Urinary bladder (tissue), 4 donors: Measurements from ENCODE around the gene NUBPL. TPM values are rescaled to one million over a fixed set of nuclear protein-coding genes. Genes with fewer than 3 reads are reported as not detected.

ENCODE experiments used
- DNase-seq: peaks from one replicate; pipeline ENCODE4 v3.0.0-alpha.2; 2015; ENCODE audit errors: extremely low spot score
- H3K27ac ChIP-seq: one replicate; pipeline ENCODE4 v1.5.1; 2013; ENCODE audit warnings: low read depth, mild to moderate bottlenecking, moderate library complexity
- H3K36me3 ChIP-seq: one replicate; pipeline ENCODE4 v1.6.1; 2013; ENCODE audit warnings: mild to moderate bottlenecking, moderate library complexity; ENCODE audit not compliant: insufficient read depth
- H3K4me1 ChIP-seq: one replicate; pipeline ENCODE4 v1.6.1; 2013; ENCODE audit warnings: mild to moderate bottlenecking, moderate library complexity; ENCODE audit not compliant: insufficient read depth
- H3K4me3 ChIP-seq: one replicate; pipeline ENCODE4 v1.5.1; 2013; ENCODE audit warnings: low read depth, low read length
- WGBS: extraction: QIAGEN DNeasy Blood & Tissue Kit; methylation state at CpG from one replicate; pipeline ENCODE4 v1.1.7; 2013; 5-methylcytosine and 5-hydroxymethylcytosine counted together
- polyA plus RNA-seq: library from polyadenylated mRNA; stranded (reverse); fragments of 200-250 nt; gene quantifications from one replicate; pipeline ENCODE4 v1.2.3, GENCODE V29; 2013
- total RNA-seq: library from RNA; depleted of rRNA; stranded (reverse); fragments of >200 nt; gene quantifications from one replicate; pipeline ENCODE4 v1.2.3, GENCODE V29; 2014
- donor health status: healthy with polysubstance abuse.
- donor health status: healthy.

NUBPL gene, protein sequence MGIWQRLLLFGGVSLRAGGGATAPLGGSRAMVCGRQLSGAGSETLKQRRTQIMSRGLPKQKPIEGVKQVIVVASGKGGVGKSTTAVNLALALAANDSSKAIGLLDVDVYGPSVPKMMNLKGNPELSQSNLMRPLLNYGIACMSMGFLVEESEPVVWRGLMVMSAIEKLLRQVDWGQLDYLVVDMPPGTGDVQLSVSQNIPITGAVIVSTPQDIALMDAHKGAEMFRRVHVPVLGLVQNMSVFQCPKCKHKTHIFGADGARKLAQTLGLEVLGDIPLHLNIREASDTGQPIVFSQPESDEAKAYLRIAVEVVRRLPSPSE
- 24.6 TPM for total RNA-seq
- polyA plus RNA-seq = 7.2 TPM

DNA sequence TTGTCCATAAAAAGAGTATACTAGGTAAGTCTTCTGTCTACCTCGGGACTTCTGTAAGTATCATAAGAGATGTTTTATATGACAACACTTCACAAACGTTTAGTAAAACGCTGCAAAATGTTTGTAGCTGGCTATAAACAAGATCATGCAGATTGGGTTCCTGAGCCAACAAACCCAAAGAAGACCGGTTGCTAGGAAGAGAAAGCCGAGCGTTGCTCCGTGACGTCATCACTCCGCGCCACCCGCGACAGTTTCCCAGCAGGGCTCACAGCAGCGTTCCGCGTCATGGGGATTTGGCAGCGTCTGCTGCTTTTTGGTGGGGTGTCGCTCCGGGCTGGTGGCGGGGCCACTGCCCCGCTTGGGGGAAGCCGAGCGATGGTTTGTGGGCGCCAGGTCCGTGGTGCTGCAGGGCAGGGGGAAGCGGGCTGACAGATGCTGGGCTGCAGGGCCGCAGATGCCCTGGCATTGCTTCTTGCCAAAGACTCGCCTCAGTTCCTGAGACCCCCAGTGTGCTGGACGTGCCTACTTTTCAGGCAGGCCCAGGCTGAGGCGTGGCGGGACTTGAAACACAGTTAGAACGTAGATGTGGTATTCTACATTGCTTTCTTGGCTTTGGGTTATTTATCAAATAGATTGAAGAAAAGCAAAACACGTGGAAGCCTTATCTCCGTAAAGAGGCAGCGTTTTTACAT lies at the start of gene NUBPL:
NUBPL (plus strand) TSS at position 250 of the 692 bp plus-strand sequence; CDS start at position 286, 36 bp downstream.
- peak; percentile 92 for DNase-seq
- WGBS = under 1% methylated on average over 34 of the region's 34 CpGs
- H3K36me3 ChIP-seq = no peaks in the 10 kb centered on the region
- no peaks in the 10 kb centered on the region for H3K4me1 ChIP-seq
- H3K27ac ChIP-seq = peak within 1 kb of the TSS; percentile 83
- peak within 1 kb of the TSS; percentile 62 for H3K4me3 ChIP-seq

DNA sequence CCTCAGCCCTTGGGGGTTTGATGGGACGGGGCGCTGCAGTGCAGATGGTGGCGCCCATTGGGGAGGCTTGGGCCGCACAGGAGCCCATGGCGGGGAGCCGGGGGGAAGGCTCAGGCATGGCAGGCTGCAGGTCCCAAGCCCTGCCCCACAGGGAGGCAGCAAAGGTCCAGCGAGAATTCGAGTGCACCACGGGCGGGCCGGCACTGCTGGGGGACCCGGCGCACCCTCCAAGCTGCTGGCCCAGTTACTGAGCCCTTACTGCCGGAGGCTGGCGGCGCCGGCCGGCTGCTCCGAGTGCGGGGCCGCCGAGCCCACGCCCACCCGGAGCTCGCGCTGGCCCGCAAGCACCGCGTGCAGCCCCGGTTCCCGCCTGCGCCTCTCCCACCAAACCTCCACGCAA lies 34.1 kb upstream of the NUBPL start:
- H3K4me3 ChIP-seq = no peak overlapping the region
- no peak for DNase-seq
- no peak overlapping the region for H3K27ac ChIP-seq
- no peaks in the 10 kb centered on the region for H3K4me1 ChIP-seq
- H3K36me3 ChIP-seq = no peaks in the 10 kb centered on the region
- WGBS = 96% methylated on average over 33 of the region's 33 CpGs

DNA sequence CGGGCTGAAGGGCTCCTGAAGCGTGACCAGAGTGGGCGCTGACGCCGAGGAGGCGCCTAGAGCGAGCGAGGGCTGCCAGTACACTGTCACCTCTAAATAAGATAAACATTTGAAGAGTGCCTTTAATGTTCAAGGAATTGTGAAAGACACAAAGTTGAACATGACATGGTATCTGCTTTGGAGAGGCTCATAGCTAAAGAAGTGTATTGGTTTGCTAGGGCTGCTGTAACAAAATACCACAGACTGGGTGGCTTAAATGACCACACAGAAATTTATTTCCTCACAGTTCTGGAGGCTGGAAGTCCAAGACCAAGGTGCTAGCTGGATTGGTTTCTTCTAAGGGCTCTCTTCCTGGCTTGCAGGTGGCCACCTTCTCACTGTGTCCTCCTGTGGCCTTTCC lies 33.7 kb upstream of the NUBPL start:
- 85% methylated on average over 8 of the region's 8 CpGs for whole genome bisulfite sequencing
- Histone ChIP-seq H3K36me3 (no peaks in the 10 kb centered on the region), H3K4me1 (no peaks in the 10 kb centered on the region), H3K27ac (no peak overlapping the region), H3K4me3 (no peak overlapping the region)
- DNase-seq = no peak

GRCh38 chr14:31529053-31529452 lies 32.2 kb upstream of the NUBPL start:
- 17% methylated on average over 1 of the region's 1 CpG for WGBS
- no peak overlapping the region for H3K27ac ChIP-seq
- no peaks in the 10 kb centered on the region for H3K4me1 ChIP-seq
- no peak for DNase-seq
- no peak overlapping the region for H3K4me3 ChIP-seq
- H3K36me3 ChIP-seq = no peaks in the 10 kb centered on the region

DNA sequence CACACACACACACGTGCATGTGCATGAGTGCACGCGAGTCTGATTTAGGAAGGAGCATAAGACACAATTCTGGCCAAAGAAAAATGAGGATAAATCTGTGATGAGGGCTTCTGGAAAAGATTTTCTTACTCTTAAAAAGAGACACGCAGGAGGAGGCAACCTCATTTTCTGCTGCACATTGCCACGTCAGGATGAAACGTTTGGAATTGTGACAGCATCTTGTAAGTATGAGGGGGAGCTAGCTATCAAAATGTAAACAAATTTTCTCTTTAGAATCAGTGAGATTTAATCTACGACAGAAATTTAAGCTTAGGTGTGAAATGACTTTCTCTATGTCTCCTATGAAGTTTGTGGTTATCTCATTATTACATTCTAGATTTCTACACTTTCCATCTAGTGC lies 31.1 kb upstream of the NUBPL start:
- WGBS = 52% methylated on average over 7 of the region's 7 CpGs
- no peak for DNase-seq
- Histone ChIP-seq H3K4me3 (no peak overlapping the region), H3K27ac (no peak overlapping the region), H3K36me3 (no peaks in the 10 kb centered on the region), H3K4me1 (no peaks in the 10 kb centered on the region)

GRCh38 chr14:31536201-31536960 lies 24.8 kb upstream of the NUBPL start:
- no peak for DNase-seq
- Histone ChIP-seq H3K27ac (no peak overlapping the region), H3K36me3 (no peaks in the 10 kb centered on the region), H3K4me3 (no peak overlapping the region), H3K4me1 (no peaks in the 10 kb centered on the region)
- 77% methylated on average over 5 of the region's 5 CpGs for WGBS

GRCh38 chr14:31541702-31542101 lies 19.5 kb upstream of the NUBPL start:
- DNase-seq = no peak
- H3K4me3 ChIP-seq = no peak overlapping the region
- no peak overlapping the region for H3K27ac ChIP-seq
- 78% methylated on average over 1 of the region's 1 CpG for whole genome bisulfite sequencing
- no peaks in the 10 kb centered on the region for H3K36me3 ChIP-seq
- H3K4me1 ChIP-seq = no peaks in the 10 kb centered on the region

GRCh38 chr14:31543969-31544799 lies 17.0 kb upstream of the NUBPL start:
- 61% methylated on average over 5 of the region's 5 CpGs for WGBS
- DNase-seq = no peak
- Histone ChIP-seq H3K27ac (no peak overlapping the region), H3K4me1 (no peaks in the 10 kb centered on the region), H3K36me3 (no peaks in the 10 kb centered on the region), H3K4me3 (no peak overlapping the region)

GRCh38 chr14:31544816-31545215 lies 16.4 kb upstream of the NUBPL start:
- no peak for DNase-seq
- Histone ChIP-seq H3K36me3 (no peaks in the 10 kb centered on the region), H3K4me1 (no peaks in the 10 kb centered on the region), H3K27ac (no peak overlapping the region), H3K4me3 (no peak overlapping the region)
- WGBS = 85% methylated on average over 3 of the region's 3 CpGs

DNA sequence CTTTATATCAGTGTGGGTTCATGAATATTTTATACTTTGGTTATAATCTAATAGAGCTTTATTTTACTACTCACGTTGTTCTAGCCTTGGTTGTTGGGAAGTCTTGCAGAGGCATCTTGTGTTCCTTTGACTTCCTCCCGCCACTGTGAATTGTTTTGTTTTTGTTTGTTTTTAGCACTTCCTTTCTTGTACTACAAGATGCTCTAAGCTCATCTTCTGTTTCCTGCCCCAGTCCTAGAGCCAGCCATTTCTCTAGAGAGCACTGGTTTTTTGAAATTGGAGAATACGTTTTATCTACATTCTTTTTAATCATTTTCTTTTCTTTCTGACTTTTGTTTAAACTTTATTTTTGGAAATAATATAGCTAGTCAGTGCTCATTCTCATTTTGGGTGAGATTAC lies 15.9 kb upstream of the NUBPL start:
- Histone ChIP-seq H3K36me3 (no peaks in the 10 kb centered on the region), H3K27ac (no peak overlapping the region), H3K4me1 (no peaks in the 10 kb centered on the region), H3K4me3 (no peak overlapping the region)
- WGBS = 27% methylated on average over 3 of the region's 3 CpGs
- DNase-seq = no peak

- Histone ChIP-seq H3K27ac (no peak overlapping the region), H3K4me3 (no peak overlapping the region), H3K4me1 (no peaks in the 10 kb centered on the region), H3K36me3 (no peaks in the 10 kb centered on the region)
- DNase-seq = no peak
- WGBS = 88% methylated on average over 2 of the region's 2 CpGs
Measured at GRCh38 chr14:31549817-31550216, 11.4 kb upstream of the NUBPL start.

GRCh38 chr14:31550589-31550988 lies 10.6 kb upstream of the NUBPL start:
- H3K27ac ChIP-seq = no peak overlapping the region
- H3K4me1 ChIP-seq = no peaks in the 10 kb centered on the region
- no peak overlapping the region for H3K4me3 ChIP-seq
- DNase-seq = no peak
- H3K36me3 ChIP-seq = no peaks in the 10 kb centered on the region
- 84% methylated on average over 2 of the region's 2 CpGs for WGBS

DNA sequence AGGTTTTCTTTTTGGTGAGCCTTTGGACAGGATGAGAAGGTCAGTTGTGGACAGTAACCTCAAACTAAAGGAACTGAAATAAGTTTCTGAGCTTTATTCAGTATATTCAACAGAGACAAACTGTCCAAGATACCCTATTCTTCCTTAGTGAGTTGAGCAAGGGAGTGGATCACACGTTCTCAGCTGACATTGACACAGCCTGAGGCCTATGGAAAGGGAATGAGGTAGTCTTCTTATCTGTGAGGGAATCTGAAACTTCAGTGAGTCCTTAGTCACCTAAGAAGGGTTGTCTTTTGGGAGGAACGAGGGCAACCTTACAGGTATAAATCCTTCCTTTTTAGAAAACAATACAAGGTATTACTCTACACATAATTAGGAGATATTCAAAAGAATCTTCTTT lies 5.0 kb upstream of the NUBPL start:
- 66% methylated on average over 2 of the region's 2 CpGs for WGBS
- DNase-seq = no peak

More for the DNA sequence above, 5.0 kb upstream of the NUBPL start:
- H3K4me1 ChIP-seq = no peaks in the 10 kb centered on the region
- no peak overlapping the region for H3K4me3 ChIP-seq
- no peaks in the 10 kb centered on the region for H3K36me3 ChIP-seq
- H3K27ac ChIP-seq = no peak overlapping the region
